DND-41 (cell line): ENCODE results near the gene POMGNT2.

Experiments used
- EZH2 ChIP-seq: IDR thresholded peaks from 3 replicates; pipeline ENCODE4 v1.6.1; 2012; ENCODE audit warnings: borderline replicate concordance, low read depth, mild to moderate bottlenecking, moderate library complexity, low read length, inconsistent platforms; ENCODE audit not compliant: severe bottlenecking
- TF ChIP-seq, protein P1 (sequence below): IDR thresholded peaks from 2 replicates; pipeline ENCODE4 v1.5.1; 2012; ENCODE audit warnings: borderline replicate concordance, low read length, moderate library complexity, mild to moderate bottlenecking; ENCODE audit not compliant: poor library complexity, severe bottlenecking; ENCODE audit errors: extremely low read depth

DNA sequence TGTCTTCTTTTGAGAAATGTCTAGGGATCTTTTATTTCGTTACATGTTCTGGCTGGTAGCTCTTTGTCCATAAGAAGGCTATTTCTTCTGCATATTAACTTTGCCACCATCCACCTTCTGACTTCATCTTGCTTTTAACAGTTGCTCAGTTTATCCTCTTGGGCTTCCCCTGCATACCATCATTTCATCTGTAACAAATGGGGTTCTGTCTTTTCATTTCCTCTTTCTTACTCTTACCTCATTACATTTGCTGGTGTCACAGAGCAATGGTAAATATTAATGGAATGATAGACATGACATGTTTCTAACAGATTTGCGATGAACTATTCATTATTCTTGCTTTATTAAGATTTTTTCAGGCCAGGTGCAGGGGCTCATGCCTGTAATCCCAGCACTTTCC lies 64.4 kb downstream of the POMGNT2 start:
- TF ChIP-seq, protein P1, sequence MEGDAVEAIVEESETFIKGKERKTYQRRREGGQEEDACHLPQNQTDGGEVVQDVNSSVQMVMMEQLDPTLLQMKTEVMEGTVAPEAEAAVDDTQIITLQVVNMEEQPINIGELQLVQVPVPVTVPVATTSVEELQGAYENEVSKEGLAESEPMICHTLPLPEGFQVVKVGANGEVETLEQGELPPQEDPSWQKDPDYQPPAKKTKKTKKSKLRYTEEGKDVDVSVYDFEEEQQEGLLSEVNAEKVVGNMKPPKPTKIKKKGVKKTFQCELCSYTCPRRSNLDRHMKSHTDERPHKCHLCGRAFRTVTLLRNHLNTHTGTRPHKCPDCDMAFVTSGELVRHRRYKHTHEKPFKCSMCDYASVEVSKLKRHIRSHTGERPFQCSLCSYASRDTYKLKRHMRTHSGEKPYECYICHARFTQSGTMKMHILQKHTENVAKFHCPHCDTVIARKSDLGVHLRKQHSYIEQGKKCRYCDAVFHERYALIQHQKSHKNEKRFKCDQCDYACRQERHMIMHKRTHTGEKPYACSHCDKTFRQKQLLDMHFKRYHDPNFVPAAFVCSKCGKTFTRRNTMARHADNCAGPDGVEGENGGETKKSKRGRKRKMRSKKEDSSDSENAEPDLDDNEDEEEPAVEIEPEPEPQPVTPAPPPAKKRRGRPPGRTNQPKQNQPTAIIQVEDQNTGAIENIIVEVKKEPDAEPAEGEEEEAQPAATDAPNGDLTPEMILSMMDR: no peak
- no peak for TF ChIP-seq EZH2
